Suppressor macrophage (primary cell): ENCODE results near the gene MRPS34.

Source experiments
- DNase-seq, 4 experiments: peaks; one replicate each; pipeline ENCODE4 v3.0.0-alpha.2; 2020 to 2022

MRPS34 gene

GRCh38 chr16:1769402-1770300 lies 3.3 kb downstream of the MRPS34 start:
- no peak for DNase-seq

DNA sequence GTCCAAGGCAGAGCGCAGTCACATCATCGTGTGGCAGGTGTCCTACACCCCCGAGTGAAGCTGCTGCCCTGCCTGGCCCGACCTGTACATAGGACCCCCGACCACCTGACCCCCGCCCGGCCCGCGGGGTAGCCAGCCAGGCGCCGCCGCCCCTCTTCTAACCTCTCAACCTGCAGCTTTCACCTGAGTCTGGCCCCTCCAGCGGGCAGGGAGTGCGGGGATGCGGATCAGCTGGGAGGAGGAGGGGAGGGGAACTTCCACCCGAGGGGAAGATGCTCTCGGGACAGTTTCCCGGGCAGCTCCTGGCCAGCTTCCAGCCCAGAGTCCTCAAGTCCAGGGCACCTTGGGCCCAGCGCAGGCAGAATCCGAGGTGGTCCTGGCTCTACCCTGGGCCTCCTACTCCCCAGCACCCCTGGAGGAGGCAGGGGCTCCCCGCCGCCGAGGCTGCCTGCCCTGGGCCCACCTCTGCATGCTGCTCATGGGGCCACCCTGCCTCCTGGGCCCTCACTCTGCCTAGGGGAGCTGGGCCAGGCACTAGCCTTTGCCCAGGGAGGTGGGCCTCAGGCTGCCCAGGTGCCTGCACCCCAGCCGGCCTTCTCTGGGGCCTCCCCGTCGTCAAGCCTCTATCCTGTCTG lies 4.0 kb downstream of the MRPS34 start:
- DNase-seq = no peak

DNA sequence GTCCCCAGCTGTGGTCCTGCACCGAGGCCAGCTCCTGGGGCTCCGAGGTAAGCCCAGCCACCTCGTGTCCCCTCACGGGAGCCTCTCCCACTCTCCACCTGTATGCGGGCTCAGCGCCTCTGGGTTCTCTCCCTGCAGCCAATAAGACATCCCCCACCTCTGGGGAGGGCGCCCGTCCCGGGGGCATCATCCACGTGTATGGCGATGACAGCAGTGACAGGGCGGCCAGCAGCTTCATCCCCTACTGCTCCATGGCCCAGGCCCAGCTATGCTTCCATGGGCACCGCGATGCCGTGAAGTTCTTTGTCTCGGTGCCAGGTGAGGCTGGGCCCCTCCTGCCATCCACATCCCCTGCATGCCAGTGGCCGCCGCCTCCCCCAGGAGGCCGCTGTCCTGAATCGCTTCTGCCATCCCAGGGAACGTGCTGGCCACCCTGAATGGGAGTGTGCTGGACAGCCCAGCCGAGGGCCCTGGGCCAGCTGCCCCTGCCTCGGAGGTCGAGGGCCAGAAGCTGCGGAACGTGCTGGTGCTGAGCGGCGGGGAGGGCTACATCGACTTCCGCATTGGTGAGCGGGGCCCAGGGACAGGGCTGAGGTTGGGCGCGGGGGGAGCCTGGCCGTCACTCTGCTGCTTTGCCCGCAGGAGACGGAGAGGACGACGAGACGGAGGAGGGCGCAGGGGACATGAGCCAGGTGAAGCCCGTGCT lies 4.7 kb downstream of the MRPS34 start:
- no peak for DNase-seq

GRCh38 chr16:1767116-1767994 lies 5.6 kb downstream of the MRPS34 start:
- DNase-seq = no peak

- no peak for DNase-seq
Measured at GRCh38 chr16:1766701-1767100, 6.2 kb downstream of the MRPS34 start.

GRCh38 chr16:1766231-1766630 lies 6.7 kb downstream of the MRPS34 start:
- no peak for DNase-seq

DNA sequence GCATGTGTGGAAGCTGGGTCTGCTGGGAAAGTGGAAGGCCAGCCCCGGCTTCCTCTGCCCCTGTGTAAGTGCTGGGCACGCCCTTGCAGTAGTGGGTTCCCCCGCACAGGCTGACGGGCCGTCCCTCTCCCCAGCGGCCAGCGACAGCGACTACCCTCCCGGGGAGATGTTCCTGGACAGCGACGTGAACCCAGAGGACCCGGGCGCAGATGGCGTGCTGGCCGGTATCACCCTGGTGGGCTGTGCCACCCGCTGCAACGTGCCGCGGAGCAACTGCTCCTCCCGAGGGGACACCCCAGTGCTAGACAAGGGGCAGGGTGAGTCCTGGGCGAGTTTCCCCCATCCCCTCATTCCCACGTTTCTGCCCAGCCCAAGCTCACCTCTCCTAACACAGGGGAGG lies 7.1 kb downstream of the MRPS34 start:
- DNase-seq = no peak

DNA sequence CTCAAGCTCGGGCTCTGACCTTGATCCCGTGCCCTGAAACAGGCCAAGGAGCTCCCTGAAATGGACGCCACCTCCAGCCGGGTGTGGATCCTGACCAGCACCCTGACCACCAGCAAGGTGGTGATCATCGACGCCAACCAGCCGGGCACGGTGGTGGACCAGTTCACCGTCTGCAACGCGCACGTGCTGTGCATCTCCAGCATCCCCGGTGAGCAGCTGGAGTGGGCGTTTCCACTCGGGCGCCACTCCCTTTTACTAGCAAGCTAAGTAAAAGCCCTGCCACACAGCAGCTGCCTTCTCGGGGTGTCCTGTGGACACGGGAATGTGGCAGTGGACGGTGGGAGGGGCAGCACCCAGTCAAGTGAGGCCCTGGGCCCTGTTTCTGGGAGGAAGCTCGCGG lies 8.0 kb downstream of the MRPS34 start:
- DNase-seq = no peak

DNA sequence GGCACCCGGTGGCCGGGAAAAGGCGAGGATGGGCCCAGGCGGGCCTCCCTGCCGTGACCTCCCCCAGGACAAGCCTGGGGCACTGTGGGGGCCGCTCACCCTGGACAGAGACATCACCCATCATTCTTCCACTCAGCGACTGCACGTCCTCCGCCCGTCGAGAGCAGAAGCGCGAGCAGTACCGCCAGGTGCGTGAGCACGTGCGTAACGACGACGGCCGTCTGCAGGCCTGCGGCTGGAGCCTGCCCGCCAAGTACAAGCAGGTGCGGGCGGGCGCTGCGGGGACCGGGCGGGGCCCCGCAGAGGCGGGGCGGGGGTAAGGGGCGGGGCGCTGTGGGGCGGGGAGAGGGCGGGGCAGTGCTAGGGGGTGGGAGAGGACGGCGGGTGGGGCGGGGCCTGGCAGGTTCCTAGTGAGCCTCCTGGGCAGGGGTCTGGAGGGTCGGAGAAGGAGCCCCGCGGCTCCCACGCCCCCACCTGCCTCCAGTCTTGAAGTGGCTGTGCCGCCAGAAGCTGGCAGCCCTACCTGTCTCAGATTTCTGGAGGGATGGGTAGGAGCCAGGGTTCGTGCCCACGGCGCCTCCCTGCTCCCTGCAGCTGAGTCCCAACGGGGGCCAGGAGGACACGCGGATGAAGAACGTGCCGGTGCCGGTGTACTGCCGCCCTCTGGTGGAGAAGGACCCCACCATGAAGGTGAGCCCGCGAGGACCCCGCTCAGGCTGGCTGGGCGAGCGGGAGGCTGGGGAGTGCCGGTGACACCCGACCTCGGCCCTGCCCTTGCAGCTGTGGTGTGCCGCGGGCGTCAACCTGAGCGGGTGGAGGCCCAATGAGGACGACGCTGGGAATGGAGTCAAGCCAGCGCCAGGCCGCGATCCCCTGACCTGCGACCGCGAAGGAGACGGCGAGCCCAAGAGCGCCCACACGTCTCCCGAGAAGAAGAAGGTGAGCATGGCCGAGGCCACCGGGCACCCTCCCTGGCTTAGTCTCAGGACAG lies 9.1 kb downstream of the MRPS34 start:
- no peak for DNase-seq

DNA sequence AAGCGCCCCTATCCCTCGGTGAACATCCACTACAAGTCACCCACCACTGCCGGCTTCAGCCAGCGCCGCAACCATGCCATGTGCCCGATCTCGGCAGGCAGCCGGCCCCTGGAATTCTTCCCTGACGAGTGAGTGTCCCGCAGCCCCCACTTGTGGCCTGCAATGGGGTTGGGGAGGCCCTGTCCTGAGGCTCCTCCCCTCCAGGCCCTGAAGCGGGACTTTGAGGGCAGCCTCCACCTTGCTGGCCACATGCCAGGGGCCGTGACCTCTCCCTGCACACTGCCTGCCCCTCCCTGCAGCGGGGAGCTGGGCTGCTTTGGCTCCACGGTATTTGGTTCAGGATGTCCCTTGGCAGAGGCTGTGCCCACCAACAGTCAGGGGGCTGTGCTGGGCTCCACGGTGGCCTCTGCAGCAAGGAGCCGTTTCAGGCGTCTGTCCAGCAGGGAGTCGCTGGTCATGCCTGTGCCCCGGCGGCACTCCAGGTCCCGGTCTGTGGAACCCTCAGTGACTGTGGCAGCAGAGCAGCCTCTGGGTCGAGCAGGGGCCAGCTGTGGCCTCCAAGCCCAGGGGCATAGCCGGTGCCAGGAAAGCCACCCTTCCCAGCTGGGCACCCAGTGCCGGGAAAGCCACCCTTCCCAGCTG lies 9.9 kb downstream of the MRPS34 start:
- no peak for DNase-seq

- no peak for DNase-seq
Measured at GRCh38 chr16:1762196-1762878, 10.6 kb downstream of the MRPS34 start.

DNA sequence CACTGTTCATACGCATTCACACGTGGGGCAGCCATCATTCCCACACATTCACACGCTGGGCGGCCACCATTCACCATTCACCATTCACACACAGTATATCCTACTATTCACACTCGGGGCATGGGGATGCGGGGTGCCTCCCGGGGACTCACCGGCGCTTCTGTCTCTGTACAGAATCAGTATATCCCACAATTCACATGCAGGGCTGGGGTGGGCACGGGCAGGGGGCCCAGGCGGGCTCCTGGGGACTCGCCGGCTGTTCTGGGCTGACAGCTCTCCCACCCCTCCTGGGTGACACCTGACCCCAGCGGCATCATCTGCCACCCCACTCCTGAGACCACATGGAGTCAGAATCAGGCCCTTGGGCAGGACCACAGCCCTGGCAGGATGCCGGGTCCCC lies 11.2 kb downstream of the MRPS34 start:
- DNase-seq = no peak

DNA sequence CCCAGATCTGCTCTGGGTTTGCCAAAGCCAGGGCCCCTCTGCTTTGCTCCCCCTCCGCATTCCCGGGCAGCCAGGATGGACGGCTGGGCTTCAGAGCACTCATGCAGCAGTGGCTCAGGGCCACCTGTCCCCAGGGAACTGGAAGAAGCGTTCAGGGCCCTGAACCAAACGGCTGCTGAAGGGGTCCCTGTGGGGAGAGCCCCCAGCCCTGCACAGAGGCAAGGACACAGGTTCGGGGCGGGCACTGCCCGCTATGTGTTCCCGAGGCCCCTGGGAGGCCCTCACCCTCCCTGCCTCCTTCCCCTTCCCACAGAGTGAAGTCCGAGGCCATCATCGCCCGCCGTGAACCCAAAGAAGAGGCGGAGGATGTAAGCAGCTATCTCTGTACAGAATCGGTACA lies 12.0 kb downstream of the MRPS34 start:
- no peak for DNase-seq

GRCh38 chr16:1759511-1759910 lies 13.4 kb downstream of the MRPS34 start:
- DNase-seq = no peak

- DNase-seq = no peak
Measured at GRCh38 chr16:1758923-1759322, 14.0 kb downstream of the MRPS34 start.

GRCh38 chr16:1757714-1758461 lies 15.0 kb downstream of the MRPS34 start:
- no peak for DNase-seq

GRCh38 chr16:1754204-1754603 lies 18.7 kb downstream of the MRPS34 start:
- DNase-seq = no peak

DNA sequence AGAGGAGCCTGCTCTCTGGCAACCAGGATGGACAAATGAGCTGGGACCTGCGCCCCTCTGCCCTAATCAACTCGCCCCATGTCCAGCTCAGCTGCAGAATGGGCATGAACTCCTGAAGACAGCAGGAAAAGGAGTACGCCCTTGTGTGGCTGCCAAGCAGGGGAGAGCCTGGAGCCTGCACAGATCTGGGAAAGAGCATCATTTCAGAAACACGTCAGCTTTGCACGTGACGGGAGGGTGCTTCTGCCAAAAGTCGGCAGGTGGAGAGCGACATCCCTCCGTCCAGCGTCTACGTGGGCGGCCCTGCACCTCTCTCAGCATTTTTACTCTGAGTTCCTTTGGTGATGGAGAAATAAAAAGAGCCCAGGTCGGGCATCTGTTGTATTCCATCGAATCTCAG lies 20.1 kb downstream of the MRPS34 start:
- DNase-seq = no peak

DNA sequence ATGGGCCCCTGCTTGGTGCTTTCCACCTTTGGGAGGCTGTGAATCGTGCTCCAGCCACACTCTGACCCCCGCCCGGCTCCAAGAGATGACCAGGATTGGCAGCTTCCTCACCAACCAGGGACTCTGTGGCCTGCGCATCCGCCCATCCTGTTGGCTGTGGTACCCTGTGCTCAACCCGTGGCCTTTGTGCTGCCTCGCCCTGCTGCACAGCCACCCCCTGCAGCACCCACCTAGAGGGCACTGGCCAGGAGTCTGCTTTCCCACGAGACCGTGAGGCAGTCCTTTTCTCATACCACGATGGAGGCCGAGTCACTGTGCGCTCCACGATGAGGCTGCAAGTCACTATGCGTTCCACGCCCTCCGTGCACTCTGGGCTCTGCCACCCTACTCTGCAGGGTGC lies 21.0 kb downstream of the MRPS34 start:
- no peak for DNase-seq
